Gastroesophageal sphincter (tissue), 4 donors: ENCODE measurements around the gene JADE1. TPM values are rescaled to one million over a fixed set of nuclear protein-coding genes. Genes with fewer than 3 reads are reported as not detected.

ENCODE experiments used
- ATAC-seq: fragments of 150-250 bp; one replicate; pipeline ENCODE4 v1.9.1; 2016; ENCODE audit warnings: mild to moderate bottlenecking, moderate library complexity
- H3K27ac ChIP-seq, 4 donors: fragments of 200-600 bp; sonication (generic) in 3 of 4; 1 replicate in 3 of 4; 2 replicates in 1 of 4; pipeline ENCODE4 v1.5.1; 2016 to 2019
- H3K27me3 ChIP-seq: fragments of 200-600 bp; sonication (generic); one replicate; pipeline ENCODE4 v1.5.1; 2019
- H3K36me3 ChIP-seq, 2 donors: fragments of 200-600 bp; sonication (generic); one replicate each; pipeline ENCODE4 v1.5.1; 2019; ENCODE audit warnings: control low read depth in 1 of 2
- H3K4me1 ChIP-seq, 3 donors: fragments of 200-600 bp; sonication (generic); 1 replicate in 2 of 3; 2 replicates in 1 of 3; pipeline ENCODE4 v1.5.1; 2016 to 2019; ENCODE audit warnings: control low read depth in 2 of 3
- H3K4me3 ChIP-seq, 2 donors: fragments of 200-600 bp; sonication (generic); one replicate each; pipeline ENCODE4 v1.5.1; 2019; ENCODE audit warnings: mild to moderate bottlenecking in 1 of 2, moderate library complexity in 1 of 2
- H3K9me3 ChIP-seq, 3 donors: fragments of 200-600 bp; sonication (generic); one replicate each; pipeline ENCODE4 v1.5.1; 2017 to 2019; ENCODE audit warnings: control low read depth in 2 of 3
- CTCF ChIP-seq, 4 experiments: fragments of 200-600 bp in 2 of 4; fragments of 450-650 bp in 2 of 4; sonication (generic) in 1 of 4; IDR thresholded peaks; one replicate each; pipeline ENCODE4 v1.5.1; 2017 to 2019; ENCODE audit warnings: antibody characterized with exemption in 4 of 4, mild to moderate bottlenecking in 2 of 4, moderate library complexity in 2 of 4
- EP300 ChIP-seq: sonication (generic); formaldehyde crosslinking; IDR thresholded peaks from one replicate; pipeline ENCODE4 v1.6.1; 2017; ENCODE audit warnings: antibody characterized with exemption, mild to moderate bottlenecking
- POLR2A ChIP-seq, 2 donors: fragments of 450-650 bp; IDR thresholded peaks; one replicate each; pipeline ENCODE4 v1.6.1; 2017; ENCODE audit warnings: antibody characterized with exemption in 2 of 2, mild to moderate bottlenecking in 2 of 2, moderate library complexity in 1 of 2
- POLR2AphosphoS5 ChIP-seq: sonication (generic); formaldehyde crosslinking; IDR thresholded peaks from one replicate; pipeline ENCODE4 v1.6.1; 2017; ENCODE audit warnings: antibody characterized with exemption
- WGBS, 2 donors: methylation state at CpG; one replicate each; pipeline ENCODE4 v1.1.5; 2018; ENCODE audit warnings: low coverage in 1 of 2; 5-methylcytosine and 5-hydroxymethylcytosine counted together
- total RNA-seq, 4 donors: library from RNA; depleted of rRNA; stranded (reverse); fragments of >200 nt; gene quantifications; one replicate each; pipeline ENCODE4 v1.1.0, GENCODE V29; 2016

Gene JADE1
- total RNA-seq, 4 donors from 2014 or later, result 45.5 to 112 (median 63.5) TPM

GRCh38 chr4:128916832-128917231 is 107.3 kb downstream of the JADE1 start:
- ATAC-seq, result peak; percentile 25
- no peak for TF ChIP-seq POLR2A (IDR thresholded peaks at IDR 0.05)

DNA sequence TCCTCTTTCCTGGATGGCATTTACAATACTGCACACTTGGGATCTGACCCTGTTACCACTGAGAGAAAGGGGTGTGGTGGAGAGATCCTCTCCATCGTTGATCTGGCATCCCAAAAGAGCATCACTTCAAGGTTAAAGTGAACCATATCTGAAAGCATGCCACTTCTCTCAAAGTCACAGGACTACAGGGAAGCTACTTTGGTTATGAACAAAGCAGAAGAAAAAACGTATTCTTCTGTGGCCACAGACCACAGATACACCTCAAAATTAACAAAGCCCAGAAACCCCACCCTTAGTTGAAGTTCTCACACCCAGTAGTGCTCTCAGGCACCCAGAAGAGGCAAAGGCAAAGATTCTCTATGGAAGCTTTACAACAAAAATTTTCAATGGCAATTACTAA is 108.3 kb downstream of the JADE1 start:
- ATAC-seq, result no peak
- H3K4me3 ChIP-seq, result no peak overlapping the region
- WGBS, 2 donors, result 56 to 80% methylated on average over 1 to 2 of the region's 2 CpGs
- H3K4me1 ChIP-seq, result no peaks in the 10 kb centered on the region
- no peaks in the 10 kb centered on the region for H3K27me3 ChIP-seq
- no peaks in the 10 kb centered on the region for H3K9me3 ChIP-seq
- TF ChIP-seq EP300 (no peak), POLR2AphosphoS5 (no peak), POLR2A (IDR thresholded peaks at IDR 0.05) (no peak), CTCF (IDR thresholded peaks at IDR 0.05) (no peak)
- no peak overlapping the region for H3K27ac ChIP-seq
- no peaks in the 10 kb centered on the region for H3K36me3 ChIP-seq

More at GRCh38 chr4:128916832-128917231, 107.3 kb downstream of the JADE1 start:
- Histone ChIP-seq H3K4me3 (no peak overlapping the region), H3K27ac (no peak overlapping the region), H3K36me3 (no peaks in the 10 kb centered on the region), H3K4me1 (no peaks in the 10 kb centered on the region), H3K9me3 (no peaks in the 10 kb centered on the region), H3K27me3 (no peaks in the 10 kb centered on the region)
- 82 to 90% methylated on average over 5 to 6 of the region's 6 CpGs for WGBS, 2 donors

DNA sequence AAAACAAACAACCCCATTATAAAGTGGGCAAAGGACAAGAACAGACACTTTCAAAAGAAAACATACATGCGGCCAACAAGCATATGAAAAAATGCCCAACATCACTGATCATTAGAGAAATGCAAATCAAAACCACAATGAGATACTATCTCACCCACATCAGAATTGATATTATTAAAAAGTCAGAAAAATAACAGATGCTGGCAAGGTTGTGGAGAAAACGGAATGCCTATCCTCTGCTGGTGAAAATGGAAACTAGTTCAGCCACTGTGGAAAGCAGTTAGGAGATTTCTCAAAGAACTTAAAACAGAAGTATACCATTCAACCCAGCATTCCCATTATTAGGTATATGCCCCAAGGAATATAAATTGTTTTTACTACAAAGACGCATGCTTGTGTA is 112.5 kb downstream of the JADE1 start:
- TF ChIP-seq EP300, result no peak
- no peak for TF ChIP-seq CTCF (IDR thresholded peaks at IDR 0.05)
- TF ChIP-seq POLR2A (IDR thresholded peaks at IDR 0.05), result no peak
- TF ChIP-seq POLR2AphosphoS5, result no peak
- no peak overlapping the region for H3K27ac ChIP-seq
- H3K9me3 ChIP-seq, result no peaks in the 10 kb centered on the region
- WGBS, 2 donors, result 96 to 98% methylated on average over 3 of the region's 3 CpGs
- no peak for ATAC-seq
- H3K4me1 ChIP-seq, result no peaks in the 10 kb centered on the region
- no peak overlapping the region for H3K4me3 ChIP-seq
- H3K36me3 ChIP-seq, result peaks cover 0 to 7% of the 10 kb centered on the region in 2 donors
- H3K27me3 ChIP-seq, result no peaks in the 10 kb centered on the region
